Naive thymus-derived CD4-positive, alpha-beta T cell (primary cell): ENCODE measurements around the gene DMD. TPM values are rescaled to one million over a fixed set of nuclear protein-coding genes. Genes with fewer than 3 reads are reported as not detected.

Experiments
- ATAC-seq: fragments of 150-1000 bp; cut with Tn5 transposase; 2 replicates; pipeline ENCODE4 v1.10.0; 2021; ENCODE audit warnings: mild to moderate bottlenecking, moderate library complexity
- CTCF ChIA-PET: fragments of 350-600 bp; sonication (Branson Sonifier 250); formaldehyde crosslinking; loops from one replicate; lab custom pipeline; 2021; ENCODE audit warnings: antibody characterized with exemption; lab: Charles Lee
- POLR2A ChIA-PET: fragments of 350-600 bp; sonication (Branson Sonifier 250); formaldehyde crosslinking; loops from one replicate; lab custom pipeline; 2021; ENCODE audit warnings: antibody characterized with exemption, inconsistent platforms; lab: Charles Lee
- DNase-seq, 9 donors: peaks; one replicate each; pipeline versions ENCODE4 v3.0.0 to v3.0.0-alpha.2; 2020 to 2022; ENCODE audit warnings: mixed read lengths in 1 of 9
- H3K27ac ChIP-seq: one replicate; pipeline ENCODE4 v1.7.0; 2013; ENCODE audit warnings: mild to moderate bottlenecking, low read depth, low read length, moderate library complexity
- H3K27me3 ChIP-seq, 2 donors: one replicate each; pipeline ENCODE4 v1.7.0; 2013; ENCODE audit warnings: low read length in 2 of 2, mild to moderate bottlenecking in 2 of 2, moderate library complexity in 2 of 2; ENCODE audit not compliant: control insufficient read depth in 2 of 2, insufficient read depth in 2 of 2
- H3K36me3 ChIP-seq, 3 experiments: 1 replicate in 2 of 3; 2 replicates in 1 of 3; pipeline ENCODE4 v1.7.0; 2013; ENCODE audit warnings: low read length in 3 of 3, mild to moderate bottlenecking in 3 of 3, moderate library complexity in 1 of 3; ENCODE audit not compliant: insufficient read depth in 3 of 3, control insufficient read depth in 2 of 3
- H3K4me1 ChIP-seq, 2 donors: one replicate each; pipeline ENCODE4 v1.7.0; 2013; ENCODE audit warnings: low read length in 2 of 2, mild to moderate bottlenecking in 2 of 2, moderate library complexity in 1 of 2; ENCODE audit not compliant: control insufficient read depth in 2 of 2, insufficient read depth in 2 of 2
- H3K4me3 ChIP-seq: 2 replicates; pipeline ENCODE4 v1.7.0; 2013; ENCODE audit warnings: mild to moderate bottlenecking, low read length
- H3K9me3 ChIP-seq, 3 experiments: 1 replicate in 2 of 3; 2 replicates in 1 of 3; pipeline ENCODE4 v1.7.0; 2013; ENCODE audit warnings: low read length in 3 of 3; ENCODE audit not compliant: control insufficient read depth in 2 of 3
- H3K27ac Mint-ChIP-seq, 9 donors: one replicate each; pipeline ENCODE4 v1.8.0; 2020 to 2022; ENCODE audit warnings: mixed read lengths in 9 of 9, mild to moderate bottlenecking in 8 of 9, moderate library complexity in 5 of 9, inconsistent platforms in 2 of 9
- H3K27me3 Mint-ChIP-seq, 5 donors: one replicate each; pipeline ENCODE4 v1.8.0; 2021 to 2022; ENCODE audit warnings: mixed read lengths in 5 of 5, mild to moderate bottlenecking in 1 of 5
- H3K36me3 Mint-ChIP-seq, 5 donors: one replicate each; pipeline ENCODE4 v1.8.0; 2020 to 2022; ENCODE audit warnings: mixed read lengths in 5 of 5, mild to moderate bottlenecking in 3 of 5, inconsistent platforms in 1 of 5
- H3K4me1 Mint-ChIP-seq, 7 donors: one replicate each; pipeline ENCODE4 v1.8.0; 2020 to 2022; ENCODE audit warnings: mixed read lengths in 7 of 7, mild to moderate bottlenecking in 3 of 7, inconsistent platforms in 1 of 7
- H3K4me3 Mint-ChIP-seq, 10 donors: one replicate each; pipeline ENCODE4 v1.8.0; 2020 to 2022; ENCODE audit warnings: mild to moderate bottlenecking in 10 of 10, mixed read lengths in 10 of 10, moderate library complexity in 6 of 10, inconsistent platforms in 2 of 10
- H3K9me3 Mint-ChIP-seq, 11 donors: one replicate each; pipeline ENCODE4 v1.8.0; 2020 to 2022; ENCODE audit warnings: mixed read lengths in 11 of 11, mild to moderate bottlenecking in 4 of 11, inconsistent platforms in 1 of 11, moderate library complexity in 1 of 11
- intact Hi-C, 2 donors: fragments of 100-400 bp; cut with micrococcal nuclease; formaldehyde crosslinking; loops; one replicate each; pipeline ENCODE4 v1.15.1; 2023
- polyA plus RNA-seq, 2 donors: library from polyadenylated mRNA; unstranded; fragments of 300-500 nt; fragmentation: Illumina TruSeq; gene quantifications; one replicate each; pipeline ENCODE4 v1.2.3, GENCODE V29; 2021
- total RNA-seq, 6 experiments: library from RNA in 5 of 6; stranded (reverse) in 5 of 6; gene quantifications; 1 replicate in 5 of 6; 2 replicates in 1 of 6; pipeline ENCODE4 v1.2.3 and lab custom pipeline; 2021 to 2026

Gene DMD
- total and polyA plus RNA-seq, 7 experiments from 2014 or later: 0.02 to 4.9 (median 0.28) TPM; not detected in 3

DNA sequence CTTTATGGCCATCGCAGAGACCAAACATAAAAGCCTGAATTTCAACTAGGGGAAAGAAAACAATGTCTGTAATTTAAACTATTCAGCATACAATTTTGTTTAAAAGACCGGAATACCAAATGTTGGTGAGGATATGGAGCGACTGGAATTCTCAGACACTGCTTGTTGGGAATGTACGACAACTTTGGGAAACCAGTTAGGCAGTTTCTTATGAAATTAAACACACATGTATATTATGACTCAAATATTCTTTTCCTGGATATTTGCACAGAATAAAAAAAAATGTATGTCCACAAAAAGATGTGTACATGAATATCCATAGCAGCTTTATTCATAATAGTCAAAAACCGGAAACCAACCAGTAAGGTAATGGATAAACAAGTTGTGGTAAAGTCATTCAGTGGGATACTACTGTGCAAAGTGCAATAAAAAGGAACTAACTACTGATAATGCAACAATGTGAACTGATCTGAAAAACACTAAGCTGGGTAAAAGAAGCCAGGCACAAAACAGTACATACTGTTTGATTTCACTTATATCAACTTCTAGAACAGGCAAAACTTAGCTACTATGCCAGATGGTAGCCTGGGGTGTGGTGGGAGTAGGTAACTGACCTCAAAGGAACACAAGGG, 1986.9 kb downstream of the DMD start:
- no peaks in the 10 kb centered on the region for H3K4me1 Mint-ChIP-seq
- H3K9me3 Mint-ChIP-seq: peaks cover 0 to 3% (median 0%) of the 10 kb centered on the region in 11 donors
- Histone ChIP-seq H3K36me3 (no peaks in the 10 kb centered on the region), H3K27ac (no peak overlapping the region), H3K4me1 (no peaks in the 10 kb centered on the region), H3K9me3 (no peaks in the 10 kb centered on the region), H3K4me3 (no peak overlapping the region), H3K27me3 (no peaks in the 10 kb centered on the region)
- H3K4me3 Mint-ChIP-seq: no peak overlapping the region
- POLR2A ChIA-PET: no interaction called here
- ATAC-seq (no peak), DNase-seq (no peak)
- intact Hi-C loops: no loop called here
- CTCF ChIA-PET: no interaction called here
- H3K27ac Mint-ChIP-seq: no peak overlapping the region
- no peaks in the 10 kb centered on the region for H3K36me3 Mint-ChIP-seq
- peaks cover 0 to 2% (median 0%) of the 10 kb centered on the region in 5 donors for H3K27me3 Mint-ChIP-seq

DNA sequence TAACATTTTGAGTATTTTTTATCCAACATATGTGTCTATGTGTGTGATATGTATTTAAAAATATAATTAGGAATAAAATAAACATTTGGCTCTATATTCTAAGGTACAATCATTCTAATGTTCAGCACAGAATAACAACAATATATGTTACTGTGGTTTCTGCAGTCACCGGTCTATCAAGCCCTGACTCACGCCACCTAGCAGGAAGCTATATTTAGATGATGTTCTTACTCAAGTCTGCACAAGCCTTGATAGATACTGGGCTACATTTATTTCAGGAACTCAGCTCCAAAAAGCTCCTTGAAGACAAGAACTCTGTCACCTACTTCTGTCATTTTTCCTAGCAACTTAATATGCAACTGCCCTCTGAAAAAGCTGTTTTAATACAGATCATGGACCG, 1987.5 kb downstream of the DMD start:
- Histone ChIP-seq H3K27me3 (no peaks in the 10 kb centered on the region), H3K36me3 (no peaks in the 10 kb centered on the region), H3K4me3 (no peak overlapping the region), H3K27ac (no peak overlapping the region), H3K9me3 (no peaks in the 10 kb centered on the region), H3K4me1 (no peaks in the 10 kb centered on the region)
- CTCF ChIA-PET: no interaction called here
- Mint-ChIP-seq H3K9me3 (peaks cover 0 to 3% (median 0%) of the 10 kb centered on the region in 11 donors), H3K4me1 (no peaks in the 10 kb centered on the region), H3K27ac (no peak overlapping the region), H3K27me3 (peaks cover 0 to 2% (median 0%) of the 10 kb centered on the region in 5 donors), H3K36me3 (no peaks in the 10 kb centered on the region), H3K4me3 (no peak overlapping the region)
- POLR2A ChIA-PET: no interaction called here
- intact Hi-C loops: no loop called here
- no peak for ATAC-seq
- DNase-seq: no peak

DNA sequence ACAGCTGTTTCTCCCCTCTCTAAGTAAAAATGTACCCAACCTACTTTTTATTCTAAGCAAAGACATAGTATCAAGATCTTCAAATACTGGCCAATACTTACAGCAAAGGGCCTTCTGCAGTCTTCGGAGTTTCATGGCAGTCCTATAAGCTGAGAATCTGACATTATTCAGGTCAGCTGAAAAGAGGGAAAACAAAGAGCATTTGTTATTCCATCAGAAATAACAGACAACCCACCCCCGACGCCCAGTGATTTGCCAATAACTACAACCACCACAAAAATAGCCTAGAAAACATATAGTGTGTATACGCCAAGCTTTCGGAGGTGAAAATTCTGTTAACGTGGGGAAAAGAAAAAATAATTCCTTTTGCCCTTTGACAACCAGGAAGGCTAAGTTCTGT, 1988.4 kb downstream of the DMD start:
- Mint-ChIP-seq H3K27ac (no peak overlapping the region), H3K9me3 (peaks cover 0 to 3% (median 0%) of the 10 kb centered on the region in 11 donors), H3K4me3 (no peak overlapping the region), H3K4me1 (no peaks in the 10 kb centered on the region), H3K27me3 (peaks cover 0 to 2% (median 0%) of the 10 kb centered on the region in 5 donors), H3K36me3 (no peaks in the 10 kb centered on the region)
- H3K4me3 ChIP-seq: no peak overlapping the region
- no peaks in the 10 kb centered on the region for H3K36me3 ChIP-seq
- DNase-seq: no peak
- POLR2A ChIA-PET: no interaction called here
- H3K4me1 ChIP-seq: no peaks in the 10 kb centered on the region
- no peaks in the 10 kb centered on the region for H3K9me3 ChIP-seq
- intact Hi-C loops: no loop called here
- H3K27me3 ChIP-seq: no peaks in the 10 kb centered on the region
- H3K27ac ChIP-seq: no peak overlapping the region
- no peak for ATAC-seq
- CTCF ChIA-PET: no interaction called here

DNA sequence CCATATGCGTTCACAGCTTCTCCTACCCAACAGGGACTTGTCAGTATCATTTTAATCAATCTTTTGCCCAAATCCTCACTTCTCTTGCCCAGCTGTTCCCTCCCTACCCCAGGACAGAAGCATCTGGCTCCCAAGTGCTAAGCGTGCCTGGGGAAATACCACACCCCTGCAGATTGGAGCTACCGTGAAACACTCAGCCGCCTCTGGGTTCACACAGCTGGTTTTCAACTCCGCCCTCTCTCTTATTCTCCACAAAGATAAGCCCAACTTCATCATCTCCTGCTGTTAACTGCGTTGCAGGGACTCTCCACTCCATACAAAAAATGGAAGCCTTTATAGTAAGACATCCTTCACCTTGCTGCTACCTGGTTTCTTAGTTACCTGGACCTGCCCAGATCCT, 1992.2 kb downstream of the DMD start:
- Histone ChIP-seq H3K36me3 (no peaks in the 10 kb centered on the region), H3K9me3 (no peaks in the 10 kb centered on the region), H3K4me3 (no peak overlapping the region), H3K27ac (no peak overlapping the region), H3K27me3 (no peaks in the 10 kb centered on the region), H3K4me1 (no peaks in the 10 kb centered on the region)
- H3K36me3 Mint-ChIP-seq: no peaks in the 10 kb centered on the region
- H3K4me1 Mint-ChIP-seq: peaks cover 0 to 4% (median 0%) of the 10 kb centered on the region in 7 donors
- no peaks in the 10 kb centered on the region for H3K9me3 Mint-ChIP-seq
- no peak overlapping the region for H3K4me3 Mint-ChIP-seq
- no peak overlapping the region for H3K27ac Mint-ChIP-seq
- intact Hi-C loops: loop anchor here in 1 of 2 donors (10.0 kb wide), 2 partner anchors 206 to 436 kb away; no protein-coding TSS in a partner anchor
- no peak for DNase-seq
- ChIA-PET POLR2A (no interaction called here), CTCF (no interaction called here)
- no peak for ATAC-seq
- no peaks in the 10 kb centered on the region for H3K27me3 Mint-ChIP-seq

DNA sequence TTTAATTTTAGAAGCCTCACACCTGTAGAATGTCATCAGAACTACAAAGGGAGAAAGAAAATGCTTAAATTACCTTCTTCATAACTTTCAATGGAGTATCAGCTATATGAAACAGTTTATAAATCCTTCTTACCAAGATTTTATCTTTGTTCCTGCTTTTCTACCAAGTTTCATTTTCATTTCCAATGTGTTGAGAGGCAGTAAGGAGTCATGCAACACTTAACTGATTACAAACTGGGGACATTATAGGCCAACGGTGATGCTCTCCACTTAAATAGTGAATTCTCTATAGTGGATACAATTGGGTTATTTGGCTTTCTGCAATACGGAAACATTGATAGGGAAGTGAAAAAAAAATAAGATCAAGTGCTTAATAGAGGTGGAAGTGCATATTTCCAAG, 1994.3 kb downstream of the DMD start:
- ATAC-seq: no peak
- no peaks in the 10 kb centered on the region for H3K36me3 Mint-ChIP-seq
- Histone ChIP-seq H3K36me3 (no peaks in the 10 kb centered on the region), H3K4me3 (no peak overlapping the region), H3K27ac (no peak overlapping the region), H3K4me1 (no peaks in the 10 kb centered on the region), H3K9me3 (no peaks in the 10 kb centered on the region), H3K27me3 (no peaks in the 10 kb centered on the region)
- H3K27me3 Mint-ChIP-seq: no peaks in the 10 kb centered on the region
- POLR2A ChIA-PET: no interaction called here
- no peak overlapping the region for H3K4me3 Mint-ChIP-seq
- no peak for DNase-seq
- no peak overlapping the region for H3K27ac Mint-ChIP-seq
- H3K4me1 Mint-ChIP-seq: peaks cover 0 to 4% (median 0%) of the 10 kb centered on the region in 7 donors
- intact Hi-C loops: loop anchor here in 1 of 2 donors (10.0 kb wide), 2 partner anchors 208 to 438 kb away; no protein-coding TSS in a partner anchor
- CTCF ChIA-PET: no interaction called here
- H3K9me3 Mint-ChIP-seq: no peaks in the 10 kb centered on the region

DNA sequence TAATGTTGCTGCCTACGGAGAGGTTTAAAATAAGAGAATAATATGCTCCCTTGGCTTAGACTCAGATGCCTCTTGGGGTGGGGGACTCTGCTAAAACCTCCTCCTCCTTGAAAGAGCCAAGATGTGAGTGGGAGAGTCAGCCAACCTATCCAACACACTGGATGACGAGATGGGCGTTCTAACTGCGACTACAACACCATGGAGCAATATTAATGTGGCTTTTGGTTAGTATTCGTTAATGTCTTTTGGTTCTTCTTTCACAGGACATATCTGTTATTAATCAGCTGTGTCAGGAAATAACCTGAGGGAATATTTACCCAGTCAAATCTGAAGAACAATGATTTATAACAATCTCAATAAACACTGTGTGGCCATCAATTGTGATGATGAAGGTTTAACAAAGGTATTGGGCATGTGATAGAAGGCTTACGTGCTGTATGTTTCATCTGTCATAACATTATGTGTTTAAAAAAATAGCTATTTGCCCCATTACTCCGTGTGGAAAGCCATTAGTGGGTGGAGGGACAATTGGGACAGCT, 1996.0 kb downstream of the DMD start:
- H3K4me1 Mint-ChIP-seq: peaks cover 0 to 8% (median 0%) of the 10 kb centered on the region in 7 donors
- H3K9me3 Mint-ChIP-seq: peaks cover 0 to 2% (median 0%) of the 10 kb centered on the region in 11 donors
- H3K27ac Mint-ChIP-seq: no peak overlapping the region
- ATAC-seq (no peak), DNase-seq (no peak)
- H3K36me3 Mint-ChIP-seq: no peaks in the 10 kb centered on the region
- POLR2A ChIA-PET: interaction anchor here (0.6 kb wide), 1 partner anchor 1539 kb away, joined by 3 read pairs; no protein-coding TSS in a partner anchor
- no peaks in the 10 kb centered on the region for H3K27me3 ChIP-seq
- H3K27ac ChIP-seq: no peak overlapping the region
- no peak overlapping the region for H3K4me3 ChIP-seq
- H3K36me3 ChIP-seq: no peaks in the 10 kb centered on the region
- no peaks in the 10 kb centered on the region for H3K9me3 ChIP-seq
- H3K4me1 ChIP-seq: no peaks in the 10 kb centered on the region
- H3K27me3 Mint-ChIP-seq: no peaks in the 10 kb centered on the region
- H3K4me3 Mint-ChIP-seq: no peak overlapping the region
- CTCF ChIA-PET: no interaction called here
- intact Hi-C loops: loop anchor here in 1 of 2 donors (10.0 kb wide), 2 partner anchors 209 to 439 kb away; no protein-coding TSS in a partner anchor

DNA sequence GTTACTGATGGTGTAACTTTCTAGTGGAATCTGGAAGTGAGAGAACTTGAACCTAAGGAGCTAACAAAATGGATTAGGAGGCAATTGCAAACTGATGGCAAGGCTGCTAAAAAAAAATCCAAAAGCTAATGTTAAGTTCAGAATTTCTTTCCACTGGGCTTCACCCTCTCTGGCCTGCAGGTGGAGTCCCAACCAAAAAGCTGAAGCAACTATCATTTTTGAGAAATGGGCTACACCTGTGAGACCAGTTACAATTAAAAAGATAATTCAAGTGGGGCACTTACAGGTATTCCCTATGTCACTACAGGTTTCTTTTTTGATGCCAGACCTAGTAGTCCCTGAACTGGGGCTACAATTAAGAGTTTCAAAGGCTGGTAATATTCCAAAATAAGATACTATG, 1997.4 kb downstream of the DMD start:
- ChIA-PET POLR2A (no interaction called here), CTCF (no interaction called here)
- Mint-ChIP-seq H3K9me3 (peaks cover 0 to 2% (median 0%) of the 10 kb centered on the region in 11 donors), H3K4me3 (no peak overlapping the region), H3K36me3 (no peaks in the 10 kb centered on the region), H3K27me3 (no peaks in the 10 kb centered on the region), H3K27ac (no peak overlapping the region), H3K4me1 (peaks cover 0 to 8% (median 0%) of the 10 kb centered on the region in 7 donors)
- no peaks in the 10 kb centered on the region for H3K36me3 ChIP-seq
- intact Hi-C loops: loop anchor here in 1 of 2 donors (10.0 kb wide), 2 partner anchors 211 to 441 kb away; no protein-coding TSS in a partner anchor
- no peaks in the 10 kb centered on the region for H3K4me1 ChIP-seq
- no peaks in the 10 kb centered on the region for H3K9me3 ChIP-seq
- no peak for DNase-seq
- no peak overlapping the region for H3K27ac ChIP-seq
- ATAC-seq: no peak
- H3K27me3 ChIP-seq: no peaks in the 10 kb centered on the region
- H3K4me3 ChIP-seq: no peak overlapping the region
